ENCODE measurements around the gene DCAF6.
"Not testable (repeated sequence)": the region's sequence is repeated elsewhere in the genome, so short reads cannot be mapped to it uniquely, and the experiment has no call there.

Gene DCAF6

DNA sequence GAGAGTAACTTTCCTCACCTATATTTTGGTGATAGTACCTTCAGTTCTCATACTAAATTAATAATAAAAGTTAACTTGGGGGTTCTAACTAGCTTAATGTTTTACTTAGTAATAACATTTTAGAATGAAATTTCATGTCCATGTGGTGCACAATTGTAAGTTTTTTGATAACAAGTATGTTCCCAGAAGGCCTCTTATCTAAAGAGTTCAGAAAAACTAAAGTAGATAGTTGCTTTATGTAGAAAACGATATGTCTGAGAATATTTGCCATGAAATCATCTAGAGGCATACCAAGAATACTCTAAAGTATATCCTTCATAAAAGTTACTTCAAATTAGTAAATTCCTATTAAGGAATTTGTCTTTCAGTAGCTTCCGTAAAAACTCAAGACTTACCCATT lies 12.4 kb upstream of the DCAF6 start:
- DNase-seq, result no peak

- no peak for DNase-seq
Observed at GRCh38 chr1:167924543-167925231, 11.8 kb upstream of the DCAF6 start.

- DNase-seq, result no peak
Observed at GRCh38 chr1:167926486-167926997, 9.9 kb upstream of the DCAF6 start.

DNA sequence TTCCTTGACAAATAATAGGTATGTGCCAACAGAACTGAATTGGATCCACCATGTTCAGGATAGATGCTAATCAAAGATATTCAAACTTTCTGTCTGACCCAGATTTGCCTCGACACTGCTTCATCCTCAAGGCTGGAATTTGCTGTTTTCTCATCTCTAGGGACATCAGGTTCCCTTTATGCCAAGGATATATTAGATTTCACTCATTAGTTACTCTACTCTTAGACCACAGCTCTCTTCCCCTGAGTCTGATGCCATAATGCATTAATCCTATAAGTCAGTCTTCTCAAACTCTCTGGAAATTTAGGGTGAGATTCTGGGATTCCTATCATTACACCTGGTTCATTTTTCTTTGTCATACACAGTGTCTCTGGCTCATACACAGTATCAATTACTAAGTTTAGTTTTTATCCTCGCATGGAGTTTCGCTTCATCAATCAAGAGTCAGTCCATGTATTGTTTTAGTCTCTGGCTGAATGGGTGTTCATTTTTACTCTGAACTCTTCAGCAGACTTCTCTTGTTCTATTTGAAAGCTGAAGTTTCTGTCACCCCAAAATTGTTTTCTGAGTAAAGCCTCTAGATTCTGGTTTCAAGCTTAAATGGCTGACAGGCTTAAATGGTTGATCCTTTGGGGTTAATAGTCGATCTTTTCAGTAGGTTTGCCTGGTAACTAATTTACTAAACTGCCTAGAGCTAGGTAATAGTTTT lies 9.3 kb upstream of the DCAF6 start:
- DNase-seq, result no peak

GRCh38 chr1:167928457-167928852 lies 8.0 kb upstream of the DCAF6 start:
- DNase-seq, result no peak

DNA sequence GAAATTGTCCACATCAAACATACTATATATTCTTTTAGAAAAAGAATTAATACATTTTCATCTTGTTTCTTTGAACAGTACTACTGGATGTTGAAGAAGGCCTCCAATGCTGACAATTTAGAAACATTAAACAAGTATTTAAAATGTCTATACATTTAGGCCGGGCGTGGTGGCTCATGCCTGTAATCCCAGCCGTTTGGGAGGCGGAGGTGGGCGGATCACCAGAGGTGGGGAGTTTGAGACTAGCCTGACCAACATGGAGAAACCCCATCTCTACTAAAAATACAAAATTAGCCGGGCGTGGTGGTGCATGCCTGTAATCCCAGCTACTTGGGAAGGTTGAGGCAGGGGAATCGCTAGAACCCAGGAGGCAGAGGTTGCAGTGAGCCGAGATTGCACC lies 7.6 kb upstream of the DCAF6 start:
- DNase-seq, result not testable (repeated sequence)

GRCh38 chr1:167929725-167930124 lies 6.8 kb upstream of the DCAF6 start:
- DNase-seq, result no peak

DNA sequence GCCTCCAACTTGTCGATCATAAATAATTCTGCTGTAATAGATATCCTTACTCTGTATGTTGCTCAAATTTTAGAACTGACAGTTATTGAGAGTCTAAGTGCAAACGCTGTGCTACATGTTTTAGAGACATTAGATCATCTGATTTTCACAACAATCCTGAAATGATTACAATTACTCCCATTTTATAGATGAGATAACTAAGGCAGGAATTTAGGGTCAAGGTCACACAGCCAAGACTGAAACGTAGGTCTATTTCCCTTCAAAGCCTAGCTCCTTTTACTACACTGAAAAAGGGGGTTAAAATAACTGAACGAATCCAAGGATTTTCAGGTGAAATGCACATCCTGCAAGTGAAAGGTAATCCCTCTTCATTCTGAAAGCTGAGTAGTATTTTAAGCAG lies 2.7 kb upstream of the DCAF6 start:
- no peak for DNase-seq

GRCh38 chr1:167934426-167935215 lies 1.9 kb upstream of the DCAF6 start:
- no peak for DNase-seq

GRCh38 chr1:167935216-167936067 lies 1.0 kb upstream of the DCAF6 start:
- DNase-seq, result peak; percentile 56

DNA sequence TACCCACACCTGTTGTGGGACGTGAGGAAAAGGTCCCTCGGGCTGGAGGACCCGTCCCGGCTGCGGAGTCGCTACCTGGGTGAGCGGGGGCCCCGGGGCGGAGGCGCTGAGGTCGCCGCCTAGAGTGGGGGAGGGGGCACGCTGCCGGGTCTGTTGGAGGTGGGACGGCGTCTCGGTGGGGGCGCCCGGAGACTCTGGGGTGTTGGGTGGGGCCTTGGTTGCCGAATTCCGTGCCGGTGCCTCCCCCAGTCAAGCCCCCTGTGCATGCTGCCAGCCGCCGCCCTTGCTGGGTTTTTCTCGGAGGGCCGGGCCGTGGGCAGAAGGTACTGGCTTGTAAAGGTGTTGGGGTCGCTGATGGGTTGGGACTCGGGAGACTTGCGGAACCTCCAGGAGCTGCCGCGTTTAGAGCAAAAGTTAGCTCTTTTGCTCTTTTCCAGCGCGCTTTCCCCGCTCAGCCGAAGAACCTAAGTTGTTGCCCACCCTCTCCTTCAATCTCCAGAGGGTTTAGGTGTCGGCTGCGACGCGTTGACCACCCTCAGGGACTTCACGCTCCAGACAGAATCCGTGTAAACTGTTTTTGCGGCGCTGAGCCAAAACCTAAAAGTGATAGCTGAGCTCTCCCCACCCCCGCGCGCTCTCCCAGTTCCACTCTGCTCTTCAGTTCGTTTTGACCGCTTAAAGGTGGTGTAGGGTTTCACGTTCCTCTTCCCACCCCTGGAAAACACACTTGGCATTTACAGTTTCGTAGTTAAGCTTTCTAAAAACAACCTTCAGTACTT lies 636 bp downstream of the DCAF6 start, which contains the start of gene MPC2:
MPC2 (minus strand) TSS at position 143 of the 779 bp plus-strand sequence. CDS start 1,231 bp downstream, outside the sequence.
- DNase-seq, result peak; percentile 68

- no peak for DNase-seq
Observed at GRCh38 chr1:167937709-167938010, 1.2 kb downstream of the DCAF6 start.

DNA sequence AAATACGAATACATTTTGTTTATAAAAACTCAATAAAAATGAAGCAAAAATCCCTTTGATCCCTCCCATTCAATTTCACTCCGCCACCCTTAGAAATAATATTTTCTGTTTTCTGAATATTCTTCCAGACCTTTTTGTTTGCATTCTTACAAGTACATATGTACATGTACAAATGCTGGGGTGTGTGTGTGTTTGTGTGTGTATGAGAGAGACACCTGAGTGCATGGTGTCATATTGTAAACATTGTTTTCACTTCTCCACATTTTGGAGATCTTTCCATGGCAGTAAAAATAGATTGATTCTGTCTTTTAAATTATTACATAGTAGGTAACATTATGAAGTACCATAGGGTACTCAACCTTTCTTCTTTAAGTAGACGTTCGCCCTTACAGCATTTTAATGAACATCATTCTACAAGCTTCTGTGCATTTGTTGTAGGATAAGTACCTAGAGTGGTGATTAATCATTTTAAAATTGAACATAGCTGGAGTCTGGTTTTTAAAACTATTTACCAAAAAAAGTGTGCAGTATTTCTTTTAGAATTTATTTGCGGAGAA lies 1.7 kb downstream of the DCAF6 start:
- DNase-seq, result no peak

- no peak for DNase-seq
Observed at GRCh38 chr1:167940264-167940663, 3.8 kb downstream of the DCAF6 start.

DNA sequence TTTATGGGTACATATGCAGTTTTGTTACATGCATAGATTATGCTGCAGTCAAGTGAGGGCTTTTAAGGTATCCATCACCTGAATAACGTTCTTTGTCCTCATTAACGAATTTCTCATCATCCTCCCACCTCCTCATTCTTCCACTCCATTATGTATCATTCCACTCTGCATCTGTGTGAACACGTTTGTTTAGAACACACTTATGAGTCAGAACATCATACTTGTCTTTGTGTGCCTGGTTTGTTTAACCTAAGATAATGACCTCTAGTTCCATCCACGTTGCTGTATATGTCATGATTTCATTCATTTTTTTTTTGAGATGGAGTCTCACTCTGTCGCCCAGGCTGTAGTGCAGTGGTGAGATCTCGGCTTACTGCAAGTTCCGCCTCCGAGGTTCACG lies 7.1 kb downstream of the DCAF6 start:
- DNase-seq, result no peak

DNA sequence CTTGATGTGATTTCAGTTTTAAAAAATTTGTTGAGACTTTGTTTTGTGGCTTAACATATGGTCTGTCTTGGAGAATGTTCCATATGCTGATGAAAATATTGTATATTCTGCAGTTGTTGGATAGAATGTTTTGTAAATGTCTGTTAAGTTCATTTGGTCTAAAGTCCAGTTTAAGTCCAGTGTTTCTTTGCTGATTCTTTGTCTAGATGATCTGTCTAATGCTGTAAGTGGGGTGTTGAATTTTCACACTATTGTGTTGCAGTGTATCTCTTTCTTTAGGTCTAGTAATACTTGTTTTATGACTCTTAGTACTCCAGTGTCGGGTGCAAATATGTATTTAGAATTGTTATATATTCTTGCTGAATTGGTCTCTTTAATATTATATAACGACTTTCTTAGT lies 11.2 kb downstream of the DCAF6 start:
- DNase-seq, result no peak

- no peak for DNase-seq
Observed at GRCh38 chr1:167949785-167950184, 13.3 kb downstream of the DCAF6 start.

GRCh38 chr1:167950569-167950968 lies 14.1 kb downstream of the DCAF6 start:
- no peak for DNase-seq

DNA sequence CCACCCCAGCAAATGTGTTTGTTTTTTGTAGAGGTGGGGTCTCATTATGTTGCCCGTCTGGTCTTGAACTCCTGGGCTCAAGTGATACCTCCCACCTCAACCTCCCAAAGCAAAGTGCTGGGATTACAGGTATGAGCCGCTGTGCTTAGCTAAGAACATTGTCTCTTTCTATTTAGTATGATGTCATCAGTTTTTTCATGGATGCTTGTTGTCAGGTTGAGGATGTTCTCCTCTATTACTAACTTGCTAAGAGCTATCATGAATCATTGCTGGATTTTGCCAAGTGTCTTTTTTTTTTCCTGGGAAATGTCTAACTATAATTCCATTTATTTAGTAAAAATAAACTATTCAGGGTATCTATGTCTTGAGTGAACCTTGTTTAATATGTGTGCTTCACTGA lies 19.4 kb downstream of the DCAF6 start:
- DNase-seq, result no peak

DNA sequence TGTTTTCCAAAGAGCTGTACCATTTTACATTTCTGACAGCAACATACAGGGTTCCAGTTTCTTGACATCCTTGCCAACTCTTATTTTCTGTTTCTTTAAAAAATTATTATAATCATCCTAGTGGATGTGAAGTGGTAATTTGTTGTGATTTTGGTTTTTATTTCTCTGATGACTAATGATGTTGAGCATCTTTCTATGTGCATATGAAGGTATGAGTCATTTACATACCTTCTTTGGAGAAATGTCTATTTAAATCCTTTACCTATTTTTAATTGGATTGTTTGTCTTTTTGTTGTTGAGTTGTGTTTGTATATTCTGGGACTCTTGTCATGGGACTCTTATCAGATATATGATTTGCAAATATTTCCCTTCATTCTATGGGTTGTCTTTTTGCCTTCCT lies 21.2 kb downstream of the DCAF6 start:
- DNase-seq, result no peak

- DNase-seq, result no peak
Observed at GRCh38 chr1:167964646-167965045, 28.2 kb downstream of the DCAF6 start.

DNA sequence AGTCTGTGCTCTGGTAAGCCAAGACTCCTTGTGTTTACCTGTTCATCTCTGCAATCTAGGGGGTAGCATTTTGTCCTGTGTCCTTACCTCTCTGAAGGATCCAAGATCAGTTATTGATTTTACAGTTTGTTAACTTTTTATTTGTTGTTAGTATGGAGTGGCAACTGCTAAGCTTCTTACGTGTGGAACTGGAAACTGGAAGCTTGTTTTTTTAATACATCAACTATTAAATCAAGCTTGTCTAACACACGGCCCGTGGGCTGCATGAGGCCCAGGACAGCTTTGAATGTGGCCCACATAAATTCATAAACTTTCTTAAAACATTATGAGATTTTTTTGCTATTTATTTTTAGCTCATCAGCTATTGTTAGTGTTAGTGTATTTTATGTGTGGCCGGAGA lies 29.6 kb downstream of the DCAF6 start:
- DNase-seq, result no peak

Data from NCI-H146 (cell line).